ENCODE results near the gene PHLDA2. TPM values are rescaled to one million over a fixed set of nuclear protein-coding genes. Genes with fewer than 3 reads are reported as not detected.
"Not testable (repeated sequence)": the region's sequence is repeated elsewhere in the genome, so short reads cannot be mapped to it uniquely, and the experiment has no call there.

PHLDA2 gene
- total RNA-seq, 1 experiment from 2014 or later = 101 TPM

GRCh38 chr11:2940921-2941821 is 12.0 kb upstream of the PHLDA2 start:
- no peak for TF ChIP-seq EZH2 (IDR thresholded peaks at IDR 0.05; ENCODE audit: low read length, unreplicated experiment)
- no peak for TF ChIP-seq EZH2phosphoT487 (IDR thresholded peaks at IDR 0.05; ENCODE audit: borderline replicate concordance, low read length)
- no peak for TF ChIP-seq CTCF (conservative IDR thresholded peaks at IDR 0.05; ENCODE audit: low read depth, low read length)
- peaks cover 13% of the 10 kb centered on the region for H3K36me3 ChIP-seq (ENCODE audit: low read depth, low read length)
- no TSS peak for BruUV-seq (replicated peaks)

GRCh38 chr11:2940147-2940920 is 11.1 kb upstream of the PHLDA2 start:
- TF ChIP-seq EZH2phosphoT487 (IDR thresholded peaks at IDR 0.05; ENCODE audit: borderline replicate concordance, low read length) (no peak), EZH2 (IDR thresholded peaks at IDR 0.05; ENCODE audit: low read length, unreplicated experiment) (no peak), CTCF (conservative IDR thresholded peaks at IDR 0.05; ENCODE audit: low read depth, low read length) (no peak)
- no peaks in the 10 kb centered on the region for H3K9me2 ChIP-seq (replicated peaks; ENCODE audit: low read length)
- H3K27ac ChIP-seq (ENCODE audit: low read length) = peak overlapping the region; percentile 92
- H3K9ac ChIP-seq (ENCODE audit: low read length) = peak overlapping the region; percentile 69
- BruUV-seq (replicated peaks) = no TSS peak
- no peaks in the 10 kb centered on the region for H3K27me3 ChIP-seq (ENCODE audit: low read length)
- peaks cover 11% of the 10 kb centered on the region for H3K36me3 ChIP-seq (ENCODE audit: low read depth, low read length)
- ChIA-PET CTCF (no interaction called here), POLR2A (ENCODE audit: unreplicated experiment) (interaction anchor here (0.6 kb wide), 1 partner anchor 15 kb away, joined by 3 read pairs; no protein-coding TSS in a partner anchor)
- H4K20me1 ChIP-seq (ENCODE audit: low read length) = no peaks in the 10 kb centered on the region
- no peaks in the 10 kb centered on the region for H3K79me2 ChIP-seq (ENCODE audit: low read length)
- intact Hi-C loops (cut with micrococcal nuclease) = no loop called here
- peak; percentile 80 for ATAC-seq
- H3F3A ChIP-seq (ENCODE audit: low read length, unreplicated experiment) = no peaks in the 10 kb centered on the region
- H3K4me3 ChIP-seq (ENCODE audit: low read length) = no peak overlapping the region
- DNase-seq = peak; percentile 82
- H3K9me3 ChIP-seq (ENCODE audit: low read length) = peaks cover 12% of the 10 kb centered on the region; the same call in 1 of the 2 replicates
- peaks cover 19% of the 10 kb centered on the region for H3K4me1 ChIP-seq (ENCODE audit: insufficient read depth, low read length)
- peak overlapping the region; percentile 70 for H3K4me2 ChIP-seq (ENCODE audit: low read length)
- no peak overlapping the region for H2AFZ ChIP-seq (ENCODE audit: low read length)

More at GRCh38 chr11:2940921-2941821, 12.0 kb upstream of the PHLDA2 start:
- ATAC-seq = peak; percentile 76
- intact Hi-C loops (cut with micrococcal nuclease) = no loop called here
- peak; percentile 62 for DNase-seq
- Histone ChIP-seq H3K4me1 (ENCODE audit: insufficient read depth, low read length) (peaks cover 19% of the 10 kb centered on the region), H3K9me2 (replicated peaks; ENCODE audit: low read length) (no peaks in the 10 kb centered on the region), H3K9ac (ENCODE audit: low read length) (peak overlapping the region; percentile 69), H4K20me1 (ENCODE audit: low read length) (no peaks in the 10 kb centered on the region), H3K27ac (ENCODE audit: low read length) (peak overlapping the region; percentile 92), H3K4me3 (ENCODE audit: low read length) (no peak overlapping the region), H3F3A (ENCODE audit: low read length, unreplicated experiment) (no peaks in the 10 kb centered on the region), H3K4me2 (ENCODE audit: low read length) (peak overlapping the region; percentile 70), H3K79me2 (ENCODE audit: low read length) (no peaks in the 10 kb centered on the region), H3K9me3 (ENCODE audit: low read length) (peaks cover 12% of the 10 kb centered on the region; the same call in 1 of the 2 replicates), H3K27me3 (ENCODE audit: low read length) (no peaks in the 10 kb centered on the region), H2AFZ (ENCODE audit: low read length) (no peak overlapping the region)
- POLR2A ChIA-PET (ENCODE audit: unreplicated experiment) = interaction anchor here (0.6 kb wide), 1 partner anchor 83 kb away, joined by 8 read pairs; no protein-coding TSS in a partner anchor
- CTCF ChIA-PET = no interaction called here

GRCh38 chr11:2938458-2939418 is 9.5 kb upstream of the PHLDA2 start:
- intact Hi-C loops (cut with micrococcal nuclease); H3K9ac ChIP-seq (ENCODE audit: low read length); H3K79me2 ChIP-seq (ENCODE audit: low read length); H3K4me2 ChIP-seq (ENCODE audit: low read length); CTCF ChIA-PET; H3K4me3 ChIP-seq (ENCODE audit: low read length); H4K20me1 ChIP-seq (ENCODE audit: low read length); H3F3A ChIP-seq (ENCODE audit: low read length, unreplicated experiment); H2AFZ ChIP-seq (ENCODE audit: low read length); DNase-seq; H3K27ac ChIP-seq (ENCODE audit: low read length); BruUV-seq (replicated peaks); POLR2A ChIA-PET (ENCODE audit: unreplicated experiment); H3K27me3 ChIP-seq (ENCODE audit: low read length); ATAC-seq; H3K9me2 ChIP-seq (replicated peaks; ENCODE audit: low read length): not testable (repeated sequence)
- peaks cover 12% of the 10 kb centered on the region; the same call in 1 of the 2 replicates for H3K9me3 ChIP-seq (ENCODE audit: low read length)
- peaks cover 11% of the 10 kb centered on the region for H3K36me3 ChIP-seq (ENCODE audit: low read depth, low read length)
- peaks cover 24% of the 10 kb centered on the region for H3K4me1 ChIP-seq (ENCODE audit: insufficient read depth, low read length)

- H2AFZ ChIP-seq (ENCODE audit: low read length); DNase-seq; POLR2A ChIA-PET (ENCODE audit: unreplicated experiment); H3K27me3 ChIP-seq (ENCODE audit: low read length); H3K27ac ChIP-seq (ENCODE audit: low read length); H3K9me2 ChIP-seq (replicated peaks; ENCODE audit: low read length); ATAC-seq; H3K79me2 ChIP-seq (ENCODE audit: low read length); BruUV-seq (replicated peaks); H3K4me3 ChIP-seq (ENCODE audit: low read length); H3K4me2 ChIP-seq (ENCODE audit: low read length); intact Hi-C loops (cut with micrococcal nuclease); H4K20me1 ChIP-seq (ENCODE audit: low read length); CTCF ChIA-PET; H3K9ac ChIP-seq (ENCODE audit: low read length); H3F3A ChIP-seq (ENCODE audit: low read length, unreplicated experiment): not testable (repeated sequence)
- peaks cover 11% of the 10 kb centered on the region for H3K36me3 ChIP-seq (ENCODE audit: low read depth, low read length)
- peaks cover 12% of the 10 kb centered on the region; the same call in 1 of the 2 replicates for H3K9me3 ChIP-seq (ENCODE audit: low read length)
- peaks cover 32% of the 10 kb centered on the region for H3K4me1 ChIP-seq (ENCODE audit: insufficient read depth, low read length)
Observed at GRCh38 chr11:2937641-2938457, 8.6 kb upstream of the PHLDA2 start.
